ENCODE measurements around the gene BRICD5.

Gene BRICD5

DNA sequence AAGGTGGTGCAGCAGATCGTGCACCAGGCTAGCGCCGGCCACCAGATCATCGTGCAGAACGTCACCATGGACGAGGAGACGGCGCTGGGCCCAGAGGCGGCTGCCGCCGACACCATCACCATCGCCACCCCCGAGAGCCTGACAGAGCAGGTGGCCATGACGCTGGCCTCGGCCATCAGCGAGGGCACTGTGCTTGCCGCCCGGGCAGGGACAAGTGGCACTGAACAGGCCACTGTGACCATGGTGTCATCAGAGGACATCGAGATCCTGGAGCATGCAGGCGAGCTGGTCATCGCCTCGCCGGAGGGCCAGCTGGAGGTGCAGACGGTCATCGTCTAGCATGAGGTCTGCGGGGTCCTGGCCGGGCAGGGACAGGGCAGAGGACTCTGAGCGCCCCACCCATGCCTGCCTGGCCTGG is 24.6 kb upstream of the BRICD5 start:
- Histone ChIP-seq H3K4me3 (ENCODE audit: low read depth, low read length) (no peak overlapping the region), H3K36me3 (ENCODE audit: control insufficient read depth in 2 of 2, insufficient read depth in 1 of 2, low read length in 2 of 2) (peaks cover 0 to 68% of the 10 kb centered on the region in 2 experiments; a peak in 2 of 3 replicates), H3K9me3 (ENCODE audit: control insufficient read depth, insufficient read depth, low read depth, low read length) (no peaks in the 10 kb centered on the region), H3K4me1 (ENCODE audit: control insufficient read depth, insufficient read depth, low read length) (peaks cover 4% of the 10 kb centered on the region; the same call in 1 of the 2 replicates), H3K27ac (ENCODE audit: extremely low read depth, low read depth, low read length) (no peak overlapping the region)
- TF ChIP-seq, protein P1, sequence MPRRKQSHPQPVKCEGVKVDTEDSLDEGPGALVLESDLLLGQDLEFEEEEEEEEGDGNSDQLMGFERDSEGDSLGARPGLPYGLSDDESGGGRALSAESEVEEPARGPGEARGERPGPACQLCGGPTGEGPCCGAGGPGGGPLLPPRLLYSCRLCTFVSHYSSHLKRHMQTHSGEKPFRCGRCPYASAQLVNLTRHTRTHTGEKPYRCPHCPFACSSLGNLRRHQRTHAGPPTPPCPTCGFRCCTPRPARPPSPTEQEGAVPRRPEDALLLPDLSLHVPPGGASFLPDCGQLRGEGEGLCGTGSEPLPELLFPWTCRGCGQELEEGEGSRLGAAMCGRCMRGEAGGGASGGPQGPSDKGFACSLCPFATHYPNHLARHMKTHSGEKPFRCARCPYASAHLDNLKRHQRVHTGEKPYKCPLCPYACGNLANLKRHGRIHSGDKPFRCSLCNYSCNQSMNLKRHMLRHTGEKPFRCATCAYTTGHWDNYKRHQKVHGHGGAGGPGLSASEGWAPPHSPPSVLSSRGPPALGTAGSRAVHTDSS (tag by site-specific recombination; IDR thresholded peaks at IDR 0.05), result no peak
- TF ChIP-seq, protein P2, sequence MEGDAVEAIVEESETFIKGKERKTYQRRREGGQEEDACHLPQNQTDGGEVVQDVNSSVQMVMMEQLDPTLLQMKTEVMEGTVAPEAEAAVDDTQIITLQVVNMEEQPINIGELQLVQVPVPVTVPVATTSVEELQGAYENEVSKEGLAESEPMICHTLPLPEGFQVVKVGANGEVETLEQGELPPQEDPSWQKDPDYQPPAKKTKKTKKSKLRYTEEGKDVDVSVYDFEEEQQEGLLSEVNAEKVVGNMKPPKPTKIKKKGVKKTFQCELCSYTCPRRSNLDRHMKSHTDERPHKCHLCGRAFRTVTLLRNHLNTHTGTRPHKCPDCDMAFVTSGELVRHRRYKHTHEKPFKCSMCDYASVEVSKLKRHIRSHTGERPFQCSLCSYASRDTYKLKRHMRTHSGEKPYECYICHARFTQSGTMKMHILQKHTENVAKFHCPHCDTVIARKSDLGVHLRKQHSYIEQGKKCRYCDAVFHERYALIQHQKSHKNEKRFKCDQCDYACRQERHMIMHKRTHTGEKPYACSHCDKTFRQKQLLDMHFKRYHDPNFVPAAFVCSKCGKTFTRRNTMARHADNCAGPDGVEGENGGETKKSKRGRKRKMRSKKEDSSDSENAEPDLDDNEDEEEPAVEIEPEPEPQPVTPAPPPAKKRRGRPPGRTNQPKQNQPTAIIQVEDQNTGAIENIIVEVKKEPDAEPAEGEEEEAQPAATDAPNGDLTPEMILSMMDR (tag by site-specific recombination; IDR thresholded peaks at IDR 0.05), result no peak
- no peak for TF ChIP-seq HOXA7 (CRISPR knock-in tag; IDR thresholded peaks at IDR 0.05; ENCODE audit: borderline replicate concordance)
- TF ChIP-seq, protein P3, sequence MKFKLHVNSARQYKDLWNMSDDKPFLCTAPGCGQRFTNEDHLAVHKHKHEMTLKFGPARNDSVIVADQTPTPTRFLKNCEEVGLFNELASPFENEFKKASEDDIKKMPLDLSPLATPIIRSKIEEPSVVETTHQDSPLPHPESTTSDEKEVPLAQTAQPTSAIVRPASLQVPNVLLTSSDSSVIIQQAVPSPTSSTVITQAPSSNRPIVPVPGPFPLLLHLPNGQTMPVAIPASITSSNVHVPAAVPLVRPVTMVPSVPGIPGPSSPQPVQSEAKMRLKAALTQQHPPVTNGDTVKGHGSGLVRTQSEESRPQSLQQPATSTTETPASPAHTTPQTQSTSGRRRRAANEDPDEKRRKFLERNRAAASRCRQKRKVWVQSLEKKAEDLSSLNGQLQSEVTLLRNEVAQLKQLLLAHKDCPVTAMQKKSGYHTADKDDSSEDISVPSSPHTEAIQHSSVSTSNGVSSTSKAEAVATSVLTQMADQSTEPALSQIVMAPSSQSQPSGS (tag by site-specific recombination; IDR thresholded peaks at IDR 0.05; ENCODE audit: low read depth), result no peak
- TF ChIP-seq FEZF1 (tag by site-specific recombination; IDR thresholded peaks at IDR 0.05), result no peak
- no peak for TF ChIP-seq ZNF677 (tag by site-specific recombination; IDR thresholded peaks at IDR 0.05)
- TF ChIP-seq ZNF341 (tag by site-specific recombination; IDR thresholded peaks at IDR 0.05; ENCODE audit: low read depth), result peak; percentile 4; the same call in 1 of the 2 replicates
- no peak for TF ChIP-seq ZNF664 (tag by site-specific recombination; IDR thresholded peaks at IDR 0.05)
- TF ChIP-seq BCL6B (tag by site-specific recombination; IDR thresholded peaks at IDR 0.05), result no peak
- peak; percentile 0; the same call in 1 of the 2 replicates for TF ChIP-seq BCL11B (tag by site-specific recombination; IDR thresholded peaks at IDR 0.05; ENCODE audit: low read depth)
- TF ChIP-seq MYNN (tag by site-specific recombination; IDR thresholded peaks at IDR 0.05; ENCODE audit: borderline replicate concordance), result no peak
- no peak for TF ChIP-seq SCRT1 (tag by site-specific recombination; IDR thresholded peaks at IDR 0.05; ENCODE audit: borderline replicate concordance)
- TF ChIP-seq ZNF600 (tag by site-specific recombination; IDR thresholded peaks at IDR 0.05), result peak; percentile 67
- 0 out of 2 replicates have a peak, but pooled peaks have one; percentile 3 for TF ChIP-seq ZNF10 (tag by site-specific recombination; IDR thresholded peaks at IDR 0.05)
- no peak for TF ChIP-seq ZNF37A (tag by site-specific recombination; IDR thresholded peaks at IDR 0.05)
- no peak for TF ChIP-seq ZNF624 (tag by site-specific recombination; IDR thresholded peaks at IDR 0.05)
- TF ChIP-seq ZNF510 (tag by site-specific recombination; IDR thresholded peaks at IDR 0.05; ENCODE audit: insufficient replicate concordance), result no peak
- TF ChIP-seq ZSCAN30 (tag by site-specific recombination; IDR thresholded peaks at IDR 0.05), result no peak
- ChIA-PET CTCF (no interaction called here), POLR2A (interaction anchor here (0.6 to 5.3 kb wide), 4 partner anchors 9 to 20 kb away, joined by 3 to 48 read pairs (median 10); partner anchors contain the start of genes ECI1 and PGP)

GRCh38 chr16:2234813-2235170 is 24.1 kb upstream of the BRICD5 start:
- peaks cover 4% of the 10 kb centered on the region; the same call in 1 of the 2 replicates for H3K4me1 ChIP-seq (ENCODE audit: control insufficient read depth, insufficient read depth, low read length)
- CTCF ChIA-PET, result no interaction called here
- H3K4me3 ChIP-seq (ENCODE audit: low read depth, low read length), result no peak overlapping the region
- H3K36me3 ChIP-seq (ENCODE audit: control insufficient read depth in 2 of 2, insufficient read depth in 1 of 2, low read length in 2 of 2), result peaks cover 0 to 71% of the 10 kb centered on the region in 2 experiments; a peak in 1 of 3 replicates
- H3K27ac ChIP-seq (ENCODE audit: extremely low read depth, low read depth, low read length), result no peak overlapping the region
- POLR2A ChIA-PET, result interaction anchor here (0.6 to 0.8 kb wide), 2 partner anchors 20 to 80 kb away, joined by 3 to 4 read pairs; partner anchors contain the start of genes PGP and TRAF7
- H3K9me3 ChIP-seq (ENCODE audit: control insufficient read depth, insufficient read depth, low read depth, low read length), result no peaks in the 10 kb centered on the region
- TF ChIP-seq ZNF830 (tag by site-specific recombination; IDR thresholded peaks at IDR 0.05; ENCODE audit: low read depth) (no peak), ZFP37 (tag by site-specific recombination; IDR thresholded peaks at IDR 0.05) (no peak), PATZ1 (tag by site-specific recombination; IDR thresholded peaks at IDR 0.05) (peak; percentile 43), ZBTB1 (tag by site-specific recombination; IDR thresholded peaks at IDR 0.05) (no peak), ZNF521 (tag by site-specific recombination; IDR thresholded peaks at IDR 0.05) (no peak), ZNF654 (tag by site-specific recombination; IDR thresholded peaks at IDR 0.05; ENCODE audit: low read depth) (no peak), ZNF341 (tag by site-specific recombination; IDR thresholded peaks at IDR 0.05; ENCODE audit: low read depth) (peak; percentile 70), ZNF426 (tag by site-specific recombination; IDR thresholded peaks at IDR 0.05) (no peak), ZNF221 (tag by site-specific recombination; IDR thresholded peaks at IDR 0.05; ENCODE audit: borderline replicate concordance) (no peak), ZFP41 (tag by site-specific recombination; IDR thresholded peaks at IDR 0.05; ENCODE audit: borderline replicate concordance) (no peak), ZNF174 (tag by site-specific recombination; IDR thresholded peaks at IDR 0.05) (no peak)
